Right hindlimb (tissue), 1 donor: ENCODE measurements around the gene UBXN10.

Experiments used
- DNase-seq: peaks from one replicate; pipeline ENCODE4 v3.0.0-alpha.2; 2018

The UBXN10 gene

GRCh38 chr1:20152599-20152930, 33.3 kb upstream of the UBXN10 start:
- no peak for DNase-seq

DNA sequence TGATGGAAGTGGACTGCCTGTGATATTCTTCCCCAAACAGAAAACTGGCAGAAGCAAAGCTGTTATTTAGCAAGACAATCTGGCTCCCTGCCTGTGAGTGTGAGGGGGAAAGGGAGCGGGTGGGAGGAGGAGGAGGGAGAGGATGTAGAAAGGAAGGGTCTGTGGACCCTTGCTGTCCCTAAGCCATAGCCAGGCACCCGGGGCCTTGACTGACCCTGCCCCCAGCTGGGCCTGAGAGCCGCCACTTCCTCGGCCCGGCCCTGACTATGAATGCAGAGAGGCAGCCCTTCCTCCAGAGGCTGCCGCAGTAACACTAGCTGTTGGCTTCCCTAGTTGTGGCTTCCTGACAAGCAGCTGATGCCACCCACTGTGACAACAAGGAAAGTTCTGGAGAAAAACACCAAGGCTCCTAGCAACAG, 32.9 kb upstream of the UBXN10 start:
- DNase-seq: peak; percentile 50

DNA sequence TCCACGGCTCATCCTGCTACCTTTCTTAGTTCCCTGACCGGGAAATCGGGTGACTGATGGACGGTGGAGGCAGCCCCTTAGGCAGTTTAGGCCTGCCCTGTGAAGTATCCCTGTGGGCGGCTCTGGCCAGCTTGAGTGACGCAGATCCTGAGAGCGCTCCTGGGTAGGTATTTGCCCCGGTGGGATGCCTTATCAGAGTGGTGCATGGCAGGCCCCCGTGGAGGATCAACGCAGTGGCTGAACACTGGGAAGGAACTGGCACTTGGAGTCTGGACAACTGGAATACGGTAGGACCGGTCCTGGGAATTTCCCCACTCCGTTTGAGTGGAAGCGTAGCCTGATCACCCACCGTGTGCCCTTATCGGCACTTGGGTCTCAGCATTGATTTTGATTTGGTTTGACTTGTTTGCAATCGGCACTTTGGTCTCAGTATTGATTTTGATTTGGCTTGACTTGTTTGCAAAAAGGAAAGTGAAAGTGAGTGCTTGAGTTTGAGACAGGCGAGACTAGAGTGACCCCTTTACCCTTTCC, 31.5 kb upstream of the UBXN10 start:
- DNase-seq: no peak

- no peak for DNase-seq
These were observed 27.4 kb upstream of the UBXN10 start for GRCh38 chr1:20158358-20159070.

GRCh38 chr1:20160034-20160433, 25.9 kb upstream of the UBXN10 start:
- DNase-seq: no peak

- no peak for DNase-seq
These were observed 21.1 kb upstream of the UBXN10 start for GRCh38 chr1:20164694-20165202.

- no peak for DNase-seq
These were observed 20.4 kb upstream of the UBXN10 start for GRCh38 chr1:20165522-20165951.

DNA sequence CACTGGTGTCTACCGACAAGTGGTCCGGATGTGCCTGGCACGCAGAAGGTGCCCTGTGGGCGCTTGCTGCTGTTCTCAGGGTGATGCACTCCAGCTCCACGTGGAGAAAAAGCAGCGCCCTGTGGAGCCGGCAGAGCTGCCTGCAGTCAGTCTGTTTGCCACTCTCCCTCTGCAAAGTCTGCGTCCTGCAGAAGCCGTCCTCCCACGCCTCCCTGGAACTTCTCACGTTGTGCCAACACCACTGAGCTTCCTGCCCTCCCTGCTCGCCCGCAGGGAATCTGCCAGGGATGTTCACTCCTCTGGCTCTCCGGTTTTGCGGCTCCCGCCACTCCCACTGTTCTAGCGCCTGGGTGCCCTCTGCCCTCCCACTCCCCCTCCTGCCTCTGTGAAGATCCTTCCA, 19.8 kb upstream of the UBXN10 start:
- DNase-seq: no peak

DNA sequence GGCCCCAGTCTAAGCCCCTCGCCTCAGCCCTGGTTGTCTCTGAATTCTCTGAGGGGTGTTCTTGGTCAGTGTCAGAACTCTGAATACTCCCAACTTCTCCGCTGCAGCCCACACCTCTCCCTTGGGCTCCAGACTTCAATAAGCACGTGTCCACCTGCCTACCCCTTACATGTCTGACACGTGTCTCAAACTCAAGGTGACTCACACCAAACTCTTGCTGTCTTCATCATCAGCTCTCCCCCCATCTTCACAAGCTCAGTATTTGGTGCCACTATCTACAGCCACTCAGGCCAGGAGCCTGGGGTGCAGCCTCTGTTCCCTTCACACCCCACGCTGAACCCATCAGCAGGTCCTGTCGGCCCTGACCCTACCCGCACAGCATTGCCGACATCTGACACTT, 18.8 kb upstream of the UBXN10 start:
- DNase-seq: no peak

DNA sequence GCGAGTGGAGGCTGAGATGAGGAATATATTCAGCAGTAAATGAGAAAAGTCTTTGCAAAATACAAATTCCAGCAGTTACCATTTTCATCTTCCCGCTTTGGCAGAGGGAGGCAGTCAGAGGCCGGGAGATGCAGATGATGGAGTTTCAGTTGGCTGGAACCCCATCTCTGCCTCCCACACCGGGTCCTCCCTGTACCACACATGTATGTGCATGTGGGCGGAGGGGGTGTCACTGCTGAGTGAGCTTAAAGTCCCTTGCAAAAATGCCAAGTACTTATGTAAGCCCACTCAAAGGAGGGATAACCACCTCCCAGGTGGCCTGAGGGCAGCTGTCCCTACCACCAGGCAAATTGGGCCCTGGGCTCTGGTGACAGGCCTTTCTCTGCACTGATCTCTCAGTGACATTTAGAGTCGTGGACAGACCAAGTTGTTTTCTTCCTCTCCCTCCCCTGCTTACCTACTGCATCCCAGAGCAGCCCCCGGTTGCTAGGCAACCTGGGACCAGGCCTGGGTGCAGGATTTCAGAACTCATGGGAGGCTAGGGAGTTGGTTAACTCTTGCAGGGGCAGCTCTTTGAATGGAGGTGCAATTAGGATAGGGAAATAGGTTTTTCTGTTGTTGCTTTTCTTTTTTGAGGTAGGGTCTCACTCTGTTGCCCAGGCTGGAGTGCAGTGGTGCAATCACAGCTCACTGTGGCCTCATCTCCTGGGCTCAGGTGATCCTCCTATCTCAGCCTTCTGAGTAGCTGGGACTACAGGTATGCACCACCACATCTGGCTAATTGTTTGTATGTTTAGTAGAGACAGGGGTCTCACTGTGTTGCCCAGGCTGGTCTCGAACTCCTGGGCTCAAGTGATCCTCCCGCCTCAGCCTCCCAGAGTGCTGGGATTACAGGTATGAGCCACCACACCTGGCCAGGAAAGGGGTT, 17.1 kb upstream of the UBXN10 start:
- DNase-seq: no peak

GRCh38 chr1:20169932-20170331, 16.0 kb upstream of the UBXN10 start:
- DNase-seq: no peak

DNA sequence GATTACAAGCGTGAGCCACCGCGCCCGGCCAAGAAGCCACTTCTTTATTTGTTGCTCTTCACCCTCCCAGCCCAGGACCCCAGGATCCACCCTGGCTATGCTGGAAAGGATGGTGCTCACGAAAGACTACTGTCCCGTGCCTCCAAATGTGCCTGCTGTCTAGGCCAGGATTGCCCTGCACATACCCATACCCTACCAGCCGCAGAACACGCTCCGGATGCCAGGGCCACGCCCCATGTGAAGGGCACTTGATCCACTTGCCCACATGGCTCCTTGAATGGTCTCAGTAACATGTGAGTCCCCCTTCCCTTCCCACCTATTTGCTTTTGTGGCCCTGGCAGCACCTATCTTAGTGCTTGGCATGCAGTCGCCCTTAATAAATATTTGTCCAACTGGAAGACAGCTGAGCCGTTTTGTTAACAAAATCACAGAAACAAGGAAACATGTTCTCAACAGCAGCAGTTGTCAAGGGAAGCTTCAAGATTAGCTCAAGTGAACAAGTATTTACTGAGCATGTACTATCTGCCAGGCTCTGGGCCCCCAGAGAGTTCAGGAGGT, 13.8 kb upstream of the UBXN10 start:
- DNase-seq: no peak

DNA sequence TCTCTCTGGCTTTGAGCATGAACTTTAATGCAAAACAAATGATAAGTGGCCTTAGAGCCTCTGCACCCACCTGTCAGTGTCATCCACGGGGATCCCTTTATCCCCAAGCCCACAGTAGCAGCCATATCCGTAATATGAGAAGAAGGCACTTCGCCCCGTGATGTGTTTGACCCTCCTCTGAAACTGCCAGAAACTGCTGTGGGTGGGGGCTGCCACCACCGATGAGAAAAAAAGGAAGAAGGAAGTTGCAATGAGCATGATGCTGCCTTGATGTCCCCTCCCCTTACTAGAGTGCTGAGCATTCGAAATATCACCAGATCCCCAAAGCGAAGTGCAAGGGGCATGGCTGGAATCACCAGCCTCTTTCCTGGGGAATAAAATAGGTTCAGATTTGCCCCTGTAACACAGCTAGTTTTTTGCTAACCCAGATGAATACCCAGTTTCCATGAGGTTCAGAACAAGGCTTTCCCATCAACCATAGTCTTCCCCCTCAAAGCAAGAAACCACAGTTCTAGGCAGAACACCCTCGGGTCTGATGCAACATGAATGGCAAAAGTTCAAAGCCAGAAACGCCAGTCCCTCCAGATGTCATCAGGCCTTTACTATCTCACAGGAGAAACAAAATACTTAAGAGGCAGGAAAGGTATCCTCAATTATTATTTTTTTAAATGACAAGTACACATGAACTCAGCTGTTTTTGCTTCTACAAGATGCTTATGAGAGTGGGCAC, 10.8 kb upstream of the UBXN10 start:
- DNase-seq: no peak

DNA sequence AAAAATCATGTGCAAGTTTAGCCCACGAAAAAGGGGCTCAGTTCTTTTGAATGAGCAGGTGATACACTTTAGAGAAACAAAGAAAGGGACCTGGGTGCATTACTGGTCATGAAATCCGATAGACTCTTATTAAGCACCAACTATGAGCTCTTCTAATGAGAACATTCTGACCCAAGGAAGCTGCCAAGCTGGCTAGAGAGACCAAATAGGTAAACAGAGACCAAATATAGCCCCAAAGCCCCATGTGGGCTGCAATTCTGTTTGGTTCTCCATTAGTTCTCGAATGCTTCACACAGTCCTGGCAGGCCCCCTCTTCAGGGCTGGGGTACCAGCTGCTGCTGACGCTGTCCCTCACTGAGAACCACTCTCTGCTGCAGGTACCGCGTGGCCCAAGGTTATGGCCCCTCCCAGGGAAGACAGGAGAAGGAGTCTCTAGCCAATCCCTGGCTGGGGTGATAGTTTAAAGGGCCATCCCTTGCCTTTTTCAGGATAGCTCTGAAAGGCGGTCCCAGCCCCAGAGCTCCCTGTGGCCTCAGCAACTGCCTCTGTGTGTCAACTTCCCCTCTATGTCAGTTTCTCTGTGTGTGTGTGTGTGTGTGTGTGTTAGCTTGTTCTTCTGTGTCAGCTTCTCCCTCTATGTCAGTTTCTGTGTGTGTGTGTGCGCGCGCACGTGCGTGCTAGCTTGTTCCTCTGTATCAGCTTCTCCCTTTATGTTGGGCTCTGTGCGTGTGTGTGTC, 7.1 kb upstream of the UBXN10 start:
- no peak for DNase-seq

GRCh38 chr1:20179371-20180128, 6.3 kb upstream of the UBXN10 start:
- DNase-seq: no peak

DNA sequence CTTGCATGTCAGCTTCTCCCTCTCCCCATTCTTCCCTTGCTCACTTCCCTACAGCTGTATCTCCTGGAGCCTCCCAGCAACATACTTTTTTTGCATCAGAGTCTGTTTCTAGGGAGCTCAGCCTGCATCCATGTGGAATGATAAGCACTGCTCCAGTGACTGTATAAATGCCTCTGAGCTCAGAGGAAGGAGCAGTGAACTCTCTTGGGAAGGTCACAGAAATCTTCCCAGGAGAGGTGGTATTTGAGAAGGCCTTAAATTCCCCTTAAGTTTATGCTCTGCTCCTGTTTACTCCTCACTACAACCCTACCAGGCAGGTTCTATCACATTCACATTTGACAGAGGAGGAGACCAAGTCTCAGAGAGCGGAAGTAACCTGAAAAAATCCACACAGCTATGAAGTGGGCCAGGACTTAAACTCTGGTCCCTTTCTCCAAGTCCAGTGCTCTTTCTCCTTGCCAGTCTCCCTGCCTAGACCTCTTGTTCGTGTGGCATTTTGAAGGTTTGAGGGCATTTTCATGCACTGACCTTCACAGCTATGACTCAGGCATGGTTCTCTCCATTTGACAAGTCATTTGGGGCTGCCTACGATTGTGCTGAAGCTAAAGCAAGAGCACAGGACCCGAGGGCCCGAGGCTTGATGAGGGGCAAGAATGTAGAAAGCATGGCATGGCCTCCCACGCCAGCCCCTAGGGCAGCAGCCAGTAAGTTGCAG, 5.6 kb upstream of the UBXN10 start:
- no peak for DNase-seq

DNA sequence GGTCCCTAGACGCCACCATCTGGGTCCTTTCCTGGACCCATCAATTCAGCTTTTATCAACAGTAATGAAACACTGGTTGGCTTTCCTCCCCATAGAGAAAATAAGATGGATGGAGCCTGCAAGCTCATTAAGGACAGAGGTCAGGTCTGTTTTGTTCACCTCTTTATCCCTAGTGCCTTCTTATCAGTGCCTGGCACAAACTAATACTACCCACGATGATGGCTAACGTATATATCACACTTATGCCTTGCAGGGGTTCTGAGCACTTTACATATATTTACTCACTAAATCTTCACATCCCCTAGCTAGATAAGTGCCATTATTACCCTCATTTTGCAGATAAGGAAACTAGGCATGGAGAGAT, 5.1 kb upstream of the UBXN10 start:
- DNase-seq: no peak

DNA sequence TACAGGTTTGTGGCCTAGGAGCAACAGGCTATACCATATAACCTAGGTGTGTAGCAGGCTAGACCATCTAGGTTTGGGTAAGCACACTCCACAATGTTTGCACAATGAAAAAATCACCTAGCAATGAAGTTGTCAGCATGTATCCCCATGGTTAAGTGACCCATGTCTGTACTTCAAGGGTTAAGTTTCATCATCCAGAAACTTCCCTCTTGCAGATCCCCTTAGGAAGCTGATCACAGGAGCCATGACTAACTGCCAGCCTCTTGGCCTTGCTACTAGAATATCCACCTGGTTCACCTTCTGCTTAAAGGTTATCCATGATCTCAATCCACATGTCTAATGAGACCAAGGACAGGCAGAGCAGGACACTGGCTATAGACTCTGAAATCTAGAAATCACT, 3.5 kb upstream of the UBXN10 start:
- DNase-seq: no peak

GRCh38 chr1:20183035-20183434, 2.9 kb upstream of the UBXN10 start:
- no peak for DNase-seq

DNA sequence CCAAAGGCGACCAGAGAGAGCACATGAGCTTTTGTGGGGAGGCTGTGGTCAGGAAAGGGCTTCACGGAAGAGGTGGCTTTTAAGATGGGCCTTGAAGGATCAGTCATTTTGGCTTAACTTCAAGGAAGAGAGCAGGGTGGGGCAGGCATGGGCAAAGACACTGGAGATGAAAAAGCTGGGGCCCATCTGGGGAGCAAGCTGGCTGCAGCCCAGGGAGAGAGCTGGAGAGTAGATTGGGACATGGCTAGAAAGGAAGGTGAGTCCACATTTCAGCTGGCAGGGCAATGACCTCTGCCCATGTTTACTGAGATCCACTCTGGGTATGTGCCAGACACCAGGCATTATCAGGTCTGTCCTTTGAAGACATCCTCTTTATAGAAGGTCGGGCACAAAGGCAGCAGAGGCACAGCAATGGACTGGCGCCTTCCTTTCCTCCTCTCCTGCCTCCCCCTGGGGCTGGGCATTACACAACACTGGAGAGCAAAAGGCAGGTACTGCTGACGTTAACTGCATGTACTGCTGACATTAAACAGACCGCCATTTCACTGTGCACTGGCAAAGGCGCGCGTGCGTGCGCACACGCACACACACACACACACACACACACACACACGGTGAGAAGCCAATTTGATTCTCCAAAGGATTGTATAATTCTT, 2.2 kb upstream of the UBXN10 start:
- DNase-seq: no peak
